ENCODE results near the gene MRM3. TPM values are rescaled to one million over a fixed set of nuclear protein-coding genes. Genes with fewer than 3 reads are reported as not detected.
A peak's percentile ranks its signal among the peaks of the same experiment; 100 is the strongest.

The MRM3 gene
- polyA plus RNA-seq, 1 experiment = 8.1 TPM

DNA sequence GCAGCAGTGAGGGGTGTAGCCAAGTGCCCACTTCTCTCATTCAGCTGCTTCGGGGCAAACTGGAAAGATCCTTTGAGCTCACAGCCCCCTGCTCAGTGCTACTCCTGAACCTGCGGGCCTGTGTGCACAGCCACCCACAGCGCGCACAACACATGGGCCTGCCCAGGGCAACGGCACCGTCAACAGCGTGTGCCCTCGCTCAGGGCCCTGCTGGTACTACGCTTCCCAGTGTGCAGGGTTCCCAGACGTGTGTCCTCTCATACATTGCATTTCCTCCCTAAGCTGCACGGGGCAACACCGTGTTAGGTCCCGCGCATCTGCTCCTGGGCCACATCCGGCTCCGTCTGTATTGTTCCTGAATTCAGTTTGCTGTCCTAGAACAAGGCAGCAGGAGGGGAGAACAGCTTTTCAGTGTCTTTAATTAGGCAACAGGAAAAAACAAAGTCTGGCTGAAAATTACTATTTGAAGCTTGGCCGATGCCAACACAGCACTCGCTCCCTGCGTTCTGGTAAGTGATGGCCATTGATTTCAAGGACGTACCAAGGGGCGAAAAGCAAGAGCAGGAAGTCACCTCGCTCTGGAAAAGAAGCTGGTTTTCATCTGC, 15.2 kb downstream of the MRM3 start:
- CTCF ChIA-PET = interaction anchor here (1.2 kb wide), 1 partner anchor 184 kb away, joined by 3 read pairs; no protein-coding TSS in a partner anchor
- POLR2A ChIA-PET = no interaction called here
- no peak for TF ChIP-seq CTCF (IDR thresholded peaks at IDR 0.05; ENCODE audit: low read depth, low read length)
- DNase-seq (ENCODE audit: low read depth, low spot score) = no peak
- H3K9me3 ChIP-seq (ENCODE audit: control insufficient read depth, insufficient read depth, low read length) = no peaks in the 10 kb centered on the region; the same call in 1 of the 2 replicates
- H3K27me3 ChIP-seq (ENCODE audit: control insufficient read depth, insufficient read depth, low read length) = no peaks in the 10 kb centered on the region
- no peak overlapping the region for H3K27ac ChIP-seq (ENCODE audit: low read depth, low read length)
- no peak overlapping the region for H3K4me3 ChIP-seq (ENCODE audit: low read depth, low read length)

DNA sequence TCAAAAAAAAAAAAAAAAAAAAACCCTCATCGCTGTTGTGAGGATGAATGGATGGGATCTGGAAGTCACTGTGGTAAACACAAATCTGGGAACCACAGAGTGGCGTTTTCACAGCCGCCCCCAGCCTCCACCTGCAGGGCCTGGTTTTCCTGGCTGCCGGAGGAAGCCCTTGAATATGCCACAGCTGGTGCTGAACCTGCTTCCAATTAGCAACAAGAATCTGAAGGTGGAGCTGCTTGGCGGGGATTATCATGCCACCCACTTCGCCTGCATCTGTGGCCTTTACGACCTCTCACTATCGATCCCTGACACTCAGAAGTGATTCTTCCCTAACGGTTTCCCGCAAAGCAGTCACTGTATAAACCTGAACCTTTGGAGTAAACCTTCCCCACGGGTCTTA, 16.1 kb downstream of the MRM3 start:
- ChIA-PET POLR2A (no interaction called here), CTCF (interaction anchor here (1.5 kb wide), 1 partner anchor 183 kb away, joined by 5 read pairs; no protein-coding TSS in a partner anchor)

GRCh38 chr17:799261-799660, 17.1 kb downstream of the MRM3 start:
- H3K27me3 ChIP-seq (ENCODE audit: control insufficient read depth, insufficient read depth, low read length) = no peaks in the 10 kb centered on the region
- ChIA-PET POLR2A (no interaction called here), CTCF (interaction anchor here (1.5 kb wide), 1 partner anchor 182 kb away, joined by 5 read pairs; no protein-coding TSS in a partner anchor)
- H3K27ac ChIP-seq (ENCODE audit: low read depth, low read length) = no peak overlapping the region
- no peak for DNase-seq (ENCODE audit: low read depth, low spot score)
- H3K4me3 ChIP-seq (ENCODE audit: low read depth, low read length) = no peak overlapping the region
- no peaks in the 10 kb centered on the region; the same call in 1 of the 2 replicates for H3K9me3 ChIP-seq (ENCODE audit: control insufficient read depth, insufficient read depth, low read length)
- TF ChIP-seq CTCF (IDR thresholded peaks at IDR 0.05; ENCODE audit: low read depth, low read length) = no peak

More for the DNA sequence above, 16.1 kb downstream of the MRM3 start:
- TF ChIP-seq CTCF (IDR thresholded peaks at IDR 0.05; ENCODE audit: low read depth, low read length) = no peak
- Histone ChIP-seq H3K9me3 (ENCODE audit: control insufficient read depth, insufficient read depth, low read length) (no peaks in the 10 kb centered on the region; the same call in 1 of the 2 replicates), H3K4me3 (ENCODE audit: low read depth, low read length) (no peak overlapping the region), H3K27me3 (ENCODE audit: control insufficient read depth, insufficient read depth, low read length) (no peaks in the 10 kb centered on the region), H3K27ac (ENCODE audit: low read depth, low read length) (peak overlapping the region; percentile 21)
- no peak for DNase-seq (ENCODE audit: low read depth, low spot score)

DNA sequence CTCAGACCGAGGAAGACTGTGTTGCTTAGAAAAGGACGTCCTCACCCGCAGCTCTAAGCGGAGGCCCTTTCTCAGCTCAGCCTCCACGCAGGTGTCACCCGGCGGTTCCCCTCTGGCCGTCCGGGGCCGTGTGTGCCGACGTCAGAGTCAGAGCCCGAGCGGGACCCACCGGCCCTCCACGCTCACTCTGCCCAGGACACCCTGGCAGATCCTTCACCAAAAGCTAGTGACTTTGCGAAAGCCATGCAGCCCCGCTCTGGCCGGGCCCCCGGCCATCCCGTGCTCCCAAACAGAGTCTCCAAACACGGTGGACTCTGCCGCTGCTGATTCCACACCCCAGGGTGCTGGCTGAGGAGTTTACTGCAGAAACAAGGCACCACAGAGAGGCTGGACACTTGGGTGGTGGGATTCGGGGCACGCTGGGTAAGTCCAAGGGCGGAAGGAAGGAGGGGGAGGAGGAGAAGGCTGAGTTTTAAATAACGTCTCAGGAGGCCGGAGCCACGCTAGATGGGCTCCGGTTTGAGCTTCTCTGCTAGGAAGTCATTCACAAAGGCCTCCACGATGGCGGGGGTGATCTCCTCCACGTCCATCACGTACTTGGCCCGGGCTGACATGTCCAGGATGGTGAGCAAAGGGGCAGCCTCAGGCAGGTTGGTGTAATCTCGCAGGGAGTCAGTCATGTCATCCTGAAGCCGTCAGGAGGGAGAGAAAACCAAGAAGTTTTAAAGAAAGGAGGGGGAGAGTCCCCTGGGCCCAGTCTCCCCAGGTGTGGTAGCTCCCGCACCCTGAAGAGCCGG, 18.5 kb downstream of the MRM3 start:
- no peak overlapping the region for H3K4me3 ChIP-seq (ENCODE audit: low read depth, low read length)
- no peaks in the 10 kb centered on the region; the same call in 1 of the 2 replicates for H3K9me3 ChIP-seq (ENCODE audit: control insufficient read depth, insufficient read depth, low read length)
- CTCF ChIA-PET = interaction anchor here (0.6 kb wide), 1 partner anchor 51 kb away, joined by 3 read pairs; no protein-coding TSS in a partner anchor
- H3K27ac ChIP-seq (ENCODE audit: low read depth, low read length) = no peak overlapping the region
- H3K27me3 ChIP-seq (ENCODE audit: control insufficient read depth, insufficient read depth, low read length) = no peaks in the 10 kb centered on the region
- TF ChIP-seq CTCF (IDR thresholded peaks at IDR 0.05; ENCODE audit: low read depth, low read length) = no peak
- POLR2A ChIA-PET = no interaction called here
- no peak for DNase-seq (ENCODE audit: low read depth, low spot score)

- no peak overlapping the region for H3K27ac ChIP-seq (ENCODE audit: low read depth, low read length)
- H3K27me3 ChIP-seq (ENCODE audit: control insufficient read depth, insufficient read depth, low read length) = no peaks in the 10 kb centered on the region
- no peaks in the 10 kb centered on the region; the same call in 1 of the 2 replicates for H3K9me3 ChIP-seq (ENCODE audit: control insufficient read depth, insufficient read depth, low read length)
- DNase-seq (ENCODE audit: low read depth, low spot score) = no peak
- no peak overlapping the region for H3K4me3 ChIP-seq (ENCODE audit: low read depth, low read length)
- CTCF ChIA-PET = no interaction called here
- POLR2A ChIA-PET = no interaction called here
- no peak for TF ChIP-seq CTCF (IDR thresholded peaks at IDR 0.05; ENCODE audit: low read depth, low read length)
Measured at GRCh38 chr17:801660-802059, 19.5 kb downstream of the MRM3 start.
